GM23248 (cell line): ENCODE results near the gene TTLL4. TPM values are rescaled to one million over a fixed set of nuclear protein-coding genes. Genes with fewer than 3 reads are reported as not detected.

Experiments
- DNase-seq: peaks from one replicate; pipeline ENCODE4 v3.0.0-alpha.2; 2015
- H2AFZ ChIP-seq: fragments of 200-600 bp; sonication (generic); 2 replicates; pipeline ENCODE4 v1.6.1; 2016; ENCODE audit warnings: antibody characterized with exemption
- H3F3A ChIP-seq: fragments of 200-600 bp; sonication (generic); 2 replicates; pipeline ENCODE4 v1.6.1; 2016; ENCODE audit warnings: mild to moderate bottlenecking, antibody characterized with exemption, mixed run types; ENCODE audit not compliant: insufficient read depth
- H3K27ac ChIP-seq: fragments of 200-600 bp; sonication (generic); 2 replicates; pipeline ENCODE4 v1.5.1; 2016; ENCODE audit warnings: mild to moderate bottlenecking
- H3K27me3 ChIP-seq: fragments of 200-600 bp; sonication (generic); replicated peaks from 2 replicates; pipeline ENCODE4 v1.6.1; 2016; ENCODE audit warnings: mild to moderate bottlenecking; ENCODE audit not compliant: insufficient read depth
- H3K36me3 ChIP-seq: fragments of 200-600 bp; sonication (generic); 2 replicates; pipeline ENCODE4 v1.6.1; 2016; ENCODE audit warnings: low read depth, mild to moderate bottlenecking
- H3K4me1 ChIP-seq: fragments of 200-600 bp; sonication (generic); 2 replicates; pipeline ENCODE4 v1.6.1; 2016; ENCODE audit warnings: mild to moderate bottlenecking; ENCODE audit not compliant: insufficient read depth
- H3K4me2 ChIP-seq: fragments of 200-600 bp; sonication (generic); one replicate; pipeline ENCODE4 v1.6.1; 2016; ENCODE audit warnings: mild to moderate bottlenecking; ENCODE audit not compliant: unreplicated experiment
- H3K4me3 ChIP-seq: fragments of 200-600 bp; sonication (generic); 2 replicates; pipeline ENCODE4 v1.5.1; 2016; ENCODE audit warnings: mild to moderate bottlenecking
- H3K79me2 ChIP-seq: fragments of 200-600 bp; sonication (generic); 2 replicates; pipeline ENCODE4 v1.6.1; 2016; ENCODE audit warnings: mild to moderate bottlenecking; ENCODE audit not compliant: insufficient read depth
- H3K9ac ChIP-seq: fragments of 200-600 bp; sonication (generic); 2 replicates; pipeline ENCODE4 v1.6.1; 2016; ENCODE audit warnings: mild to moderate bottlenecking
- H3K9me2 ChIP-seq: fragments of 200-600 bp; sonication (generic); 2 replicates; pipeline ENCODE4 v1.6.1; 2016; ENCODE audit warnings: mixed run types, mild to moderate bottlenecking, moderate library complexity; ENCODE audit not compliant: insufficient read depth
- H3K9me3 ChIP-seq: fragments of 200-600 bp; sonication (generic); one replicate; pipeline ENCODE4 v1.6.1; 2017; ENCODE audit warnings: low read depth
- H4K20me1 ChIP-seq: fragments of 200-600 bp; sonication (generic); 2 replicates; pipeline ENCODE4 v1.6.0; 2016; ENCODE audit not compliant: insufficient read depth
- EZH2 ChIP-seq: fragments of 200-600 bp; sonication (generic); IDR thresholded peaks from 2 replicates; pipeline ENCODE4 v1.6.1; 2018; ENCODE audit warnings: antibody characterized with exemption, mild to moderate bottlenecking; ENCODE audit not compliant: insufficient read depth, poor library complexity, severe bottlenecking
- EZH2phosphoT487 ChIP-seq: fragments of 200-600 bp; sonication (generic); IDR thresholded peaks from 2 replicates; pipeline ENCODE4 v1.6.1; 2018; ENCODE audit warnings: antibody characterized with exemption, moderate library complexity, mild to moderate bottlenecking, low read depth; ENCODE audit not compliant: insufficient read depth
- WGBS, 2 experiments: methylation state at CpG; one replicate each; pipeline ENCODE4 v1.1.6; 2015 to 2017; ENCODE audit warnings: low lambda C conversion rate in 2 of 2, low coverage in 1 of 2; ENCODE audit errors: missing lambda C conversion rate in 2 of 2; 5-methylcytosine and 5-hydroxymethylcytosine counted together
- in situ Hi-C: fragments of 300-500 bp; cut with MboI; formaldehyde crosslinking; loops from 2 replicates; pipeline ENCODE4 v1.15.0; 2020
- polyA plus RNA-seq: library from polyadenylated mRNA; unstranded; fragments of >200 nt; fragmentation: Nextera tagmentation; extraction: Ambion mirVana; gene quantifications from 2 replicates; pipeline ENCODE4 v1.2.1, GENCODE V29; 2016
- total RNA-seq: library from RNA; depleted of rRNA; stranded (reverse); fragments of >200 nt; shearing (Covaris generic); gene quantifications from 2 replicates; pipeline ENCODE4 v1.2.3, GENCODE V29; 2014

The TTLL4 gene
- total and polyA plus RNA-seq, 2 experiments from 2014 or later = 5.5 to 7.7 TPM

DNA sequence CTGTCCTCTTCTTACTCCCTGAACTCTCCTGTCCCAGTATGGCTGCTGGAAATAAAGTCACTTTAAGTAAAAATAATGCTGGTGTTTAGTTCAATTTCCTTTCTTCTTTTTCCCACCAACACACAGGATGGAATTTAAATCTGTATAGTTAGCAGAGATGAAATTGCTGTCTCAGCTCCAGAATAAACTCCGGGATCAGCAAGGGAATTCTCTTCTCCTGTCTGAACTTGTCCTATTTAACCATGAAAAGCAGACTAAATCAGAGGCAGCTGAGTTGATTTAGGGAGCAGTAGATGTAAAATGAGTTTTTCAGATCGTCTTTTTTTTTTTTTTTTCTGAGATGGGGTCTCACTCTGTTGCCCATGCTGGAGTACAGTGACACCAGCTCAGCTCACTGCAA is 25.9 kb downstream of the TTLL4 start:
- peaks cover 30% of the 10 kb centered on the region for H3K4me1 ChIP-seq
- DNase-seq = no peak
- H3F3A ChIP-seq = peaks cover 30% of the 10 kb centered on the region
- WGBS, 2 experiments = 65 to 75% methylated on average over 2 of the region's 2 CpGs
- in situ Hi-C loops = no loop called here
- H3K4me3 ChIP-seq = no peak overlapping the region
- no peak overlapping the region for H2AFZ ChIP-seq
- H3K79me2 ChIP-seq = peaks cover 52% of the 10 kb centered on the region
- no peaks in the 10 kb centered on the region for H3K9me2 ChIP-seq
- H4K20me1 ChIP-seq = no peaks in the 10 kb centered on the region
- TF ChIP-seq EZH2phosphoT487 (no peak), EZH2 (no peak)
- no peaks in the 10 kb centered on the region for H3K9me3 ChIP-seq
- no peak overlapping the region for H3K9ac ChIP-seq
- H3K27me3 ChIP-seq = no peaks in the 10 kb centered on the region
- H3K27ac ChIP-seq = no peak overlapping the region
- no peak overlapping the region for H3K4me2 ChIP-seq
- H3K36me3 ChIP-seq = peaks cover 14% of the 10 kb centered on the region; the same call in 1 of the 2 replicates

DNA sequence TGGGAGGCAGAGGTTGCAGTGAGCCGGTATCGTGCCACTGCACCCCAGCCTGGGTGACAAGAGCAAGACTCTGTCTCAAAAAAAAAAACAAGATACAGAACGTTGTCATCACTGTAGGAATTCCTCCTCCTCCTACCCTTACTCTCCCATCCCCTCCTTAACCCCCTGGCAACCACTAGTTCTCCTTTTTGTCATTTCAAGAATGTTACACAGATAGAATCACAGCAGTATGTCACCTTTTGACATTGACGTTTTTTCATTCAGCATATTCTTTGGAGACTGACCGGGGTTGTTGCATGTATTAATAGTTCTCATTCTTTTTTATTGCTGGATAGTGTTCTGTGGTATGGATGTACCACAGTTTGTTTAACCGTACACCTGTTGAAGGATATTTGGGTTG is 32.4 kb downstream of the TTLL4 start:
- Histone ChIP-seq H3K27ac (no peak overlapping the region), H3K9me2 (no peaks in the 10 kb centered on the region), H4K20me1 (no peaks in the 10 kb centered on the region), H3F3A (no peaks in the 10 kb centered on the region), H3K27me3 (no peaks in the 10 kb centered on the region), H3K9ac (no peak overlapping the region), H3K36me3 (peaks cover 26% of the 10 kb centered on the region; the same call in 1 of the 2 replicates), H3K9me3 (no peaks in the 10 kb centered on the region), H3K79me2 (peaks cover 7% of the 10 kb centered on the region; the same call in 1 of the 2 replicates), H3K4me1 (no peaks in the 10 kb centered on the region), H2AFZ (no peak overlapping the region), H3K4me3 (no peak overlapping the region), H3K4me2 (no peak overlapping the region)
- 68 to 78% methylated on average over 5 to 6 of the region's 6 CpGs for WGBS, 2 experiments
- no peak for DNase-seq
- TF ChIP-seq EZH2phosphoT487 (no peak), EZH2 (no peak)
- in situ Hi-C loops = no loop called here

DNA sequence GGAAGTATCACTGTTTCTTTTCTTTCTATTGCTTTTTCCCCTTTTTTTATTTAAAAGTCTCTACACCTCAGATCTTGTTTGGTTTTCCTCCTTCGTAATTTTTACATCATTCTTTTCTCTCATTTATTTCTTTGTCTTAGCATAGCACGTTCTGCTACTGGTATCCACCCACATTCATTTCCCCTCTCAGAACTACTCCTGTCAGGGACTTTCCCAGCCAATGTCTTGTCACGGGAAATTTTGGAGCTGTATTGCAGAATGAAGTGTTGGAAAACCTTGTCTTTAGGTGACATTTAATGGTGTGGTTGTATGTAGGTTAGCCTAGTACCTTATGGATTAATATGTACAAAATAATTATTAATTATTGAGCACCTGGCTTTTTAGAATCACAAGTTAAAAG is 34.0 kb downstream of the TTLL4 start:
- in situ Hi-C loops = no loop called here
- 86 to 87% methylated on average over 3 of the region's 3 CpGs for WGBS, 2 experiments
- no peak overlapping the region for H3K4me2 ChIP-seq

DNA sequence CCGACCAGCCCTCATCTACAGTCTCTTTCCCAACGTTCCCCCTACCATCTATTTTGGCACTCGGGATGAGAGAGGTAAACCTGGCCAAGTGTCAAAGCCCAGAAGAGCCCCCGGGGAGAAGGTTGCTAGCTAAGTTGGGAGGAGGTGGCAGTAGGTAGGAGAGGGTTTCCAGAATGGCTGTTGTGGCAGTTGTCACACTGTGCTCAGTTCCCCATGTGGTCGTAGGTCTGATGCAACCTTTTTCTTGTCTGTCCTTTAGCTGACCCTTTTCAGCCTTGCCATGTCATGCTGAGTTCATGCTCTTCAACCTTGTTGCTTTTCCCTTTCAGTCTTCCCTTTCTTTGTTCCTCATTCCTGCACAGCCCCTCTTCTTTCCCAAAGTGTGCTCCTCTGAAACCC is 34.5 kb downstream of the TTLL4 start:
- no peaks in the 10 kb centered on the region for H3F3A ChIP-seq
- no peak for DNase-seq
- no peak for TF ChIP-seq EZH2phosphoT487
- no peak for TF ChIP-seq EZH2
- WGBS, 2 experiments = 84 to 90% methylated on average over 5 of the region's 5 CpGs
- no peaks in the 10 kb centered on the region for H3K9me3 ChIP-seq
- no peaks in the 10 kb centered on the region for H4K20me1 ChIP-seq
- H3K9me2 ChIP-seq = no peaks in the 10 kb centered on the region
- no peak overlapping the region for H3K27ac ChIP-seq
- no peaks in the 10 kb centered on the region for H3K79me2 ChIP-seq
- in situ Hi-C loops = no loop called here
- H3K36me3 ChIP-seq = peaks cover 24% of the 10 kb centered on the region; the same call in 1 of the 2 replicates
- H3K4me3 ChIP-seq = no peak overlapping the region
- no peaks in the 10 kb centered on the region for H3K27me3 ChIP-seq
- H2AFZ ChIP-seq = no peak overlapping the region
- no peaks in the 10 kb centered on the region for H3K4me1 ChIP-seq
- no peak overlapping the region for H3K4me2 ChIP-seq
- H3K9ac ChIP-seq = no peak overlapping the region

More for the DNA sequence above, 34.0 kb downstream of the TTLL4 start:
- no peak overlapping the region for H3K9ac ChIP-seq
- no peaks in the 10 kb centered on the region for H4K20me1 ChIP-seq
- H3K9me3 ChIP-seq = no peaks in the 10 kb centered on the region
- no peak overlapping the region for H3K4me3 ChIP-seq
- H3K27me3 ChIP-seq = no peaks in the 10 kb centered on the region
- H3K27ac ChIP-seq = no peak overlapping the region
- H3K36me3 ChIP-seq = peaks cover 27% of the 10 kb centered on the region; the same call in 1 of the 2 replicates
- no peaks in the 10 kb centered on the region for H3F3A ChIP-seq
- no peaks in the 10 kb centered on the region for H3K4me1 ChIP-seq
- no peak overlapping the region for H2AFZ ChIP-seq
- H3K79me2 ChIP-seq = no peaks in the 10 kb centered on the region
- no peaks in the 10 kb centered on the region for H3K9me2 ChIP-seq
- no peak for DNase-seq
- no peak for TF ChIP-seq EZH2
- no peak for TF ChIP-seq EZH2phosphoT487
